ENCODE results near the gene GALK1. TPM values are rescaled to one million over a fixed set of nuclear protein-coding genes. Genes with fewer than 3 reads are reported as not detected.
"Not testable (repeated sequence)": the region's sequence is repeated elsewhere in the genome, so short reads cannot be mapped to it uniquely, and the experiment has no call there.

GALK1 gene
- total RNA-seq, 2 experiments from 2014 or later, result 40.0 to 40.6 TPM

- ChIA-PET CTCF (interaction anchor here (0.6 to 2.2 kb wide), 5 partner anchors 10 to 75 kb away, joined by 3 to 9 read pairs (median 5); no protein-coding TSS in a partner anchor), POLR2A (interaction anchor here (1.0 to 9.6 kb wide), 7 partner anchors 10 to 132 kb away, joined by 3 to 214 read pairs (median 60); partner anchors contain the start of genes GALK1, MRPL38, UNK and WBP2)
- peaks cover 26% of the 10 kb centered on the region for H3K4me1 Mint-ChIP-seq
- H3K36me3 Mint-ChIP-seq (ENCODE audit: low read depth), result peaks cover 30% of the 10 kb centered on the region
- no peaks in the 10 kb centered on the region for H3K27me3 Mint-ChIP-seq
- H3K9me3 Mint-ChIP-seq, result no peaks in the 10 kb centered on the region
- no peak overlapping the region for H3K27ac Mint-ChIP-seq
- no peak for DNase-seq
- H3K4me3 Mint-ChIP-seq, result no peak overlapping the region
Observed at GRCh38 chr17:75773121-75773807, 8.3 kb upstream of the GALK1 start.

GRCh38 chr17:75771334-75772281 is 6.6 kb upstream of the GALK1 start:
- no peak for DNase-seq
- Mint-ChIP-seq H3K27me3 (peaks cover 4% of the 10 kb centered on the region), H3K4me1 (peaks cover 12% of the 10 kb centered on the region), H3K36me3 (ENCODE audit: low read depth) (peaks cover 14% of the 10 kb centered on the region), H3K4me3 (no peak overlapping the region), H3K9me3 (no peaks in the 10 kb centered on the region), H3K27ac (peak overlapping the region; percentile 34)
- CTCF ChIA-PET, result interaction anchor here (0.6 to 2.2 kb wide), 2 partner anchors 18 to 86 kb away, joined by 3 to 9 read pairs; no protein-coding TSS in a partner anchor
- POLR2A ChIA-PET, result interaction anchor here (1.2 to 9.6 kb wide), 2 partner anchors 11 to 56 kb away, joined by 3 to 190 read pairs; no protein-coding TSS in a partner anchor

GRCh38 chr17:75769536-75769935 is 4.5 kb upstream of the GALK1 start:
- POLR2A ChIA-PET, result interaction anchor here (2.8 kb wide), 1 partner anchor 9 kb away, joined by 25 read pairs; a partner anchor contains a TSS

GRCh38 chr17:75767881-75768280 is 2.9 kb upstream of the GALK1 start:
- Mint-ChIP-seq H3K9me3 (no peaks in the 10 kb centered on the region), H3K4me1 (peaks cover 14% of the 10 kb centered on the region), H3K27me3 (peaks cover 4% of the 10 kb centered on the region), H3K36me3 (ENCODE audit: low read depth) (no peaks in the 10 kb centered on the region), H3K4me3 (no peak overlapping the region), H3K27ac (no peak overlapping the region)
- ChIA-PET POLR2A (interaction anchor here (2.8 kb wide), 1 partner anchor 11 kb away, joined by 25 read pairs; a partner anchor contains a TSS), CTCF (interaction anchor here (0.6 kb wide), 1 partner anchor 55 kb away, joined by 3 read pairs; no protein-coding TSS in a partner anchor)
- DNase-seq, result no peak

More at GRCh38 chr17:75769536-75769935, 4.5 kb upstream of the GALK1 start:
- Mint-ChIP-seq H3K4me3 (no peak overlapping the region), H3K27me3 (peaks cover 4% of the 10 kb centered on the region), H3K9me3 (no peaks in the 10 kb centered on the region), H3K36me3 (ENCODE audit: low read depth) (peaks cover 2% of the 10 kb centered on the region), H3K27ac (no peak overlapping the region), H3K4me1 (peaks cover 3% of the 10 kb centered on the region)
- CTCF ChIA-PET, result interaction anchor here (0.7 to 1.2 kb wide), 3 partner anchors 14 to 246 kb away, joined by 3 to 4 read pairs (median 3); no protein-coding TSS in a partner anchor
- DNase-seq, result no peak

GRCh38 chr17:75765981-75766380 is 989 bp upstream of the GALK1 start:
- DNase-seq, result no peak
- peaks cover 19% of the 10 kb centered on the region for H3K4me1 Mint-ChIP-seq
- no peaks in the 10 kb centered on the region for H3K36me3 Mint-ChIP-seq (ENCODE audit: low read depth)
- H3K27ac Mint-ChIP-seq, result no peak overlapping the region
- POLR2A ChIA-PET, result interaction anchor here (1.0 to 7.9 kb wide), 7 partner anchors 11 to 130 kb away, joined by 3 to 214 read pairs (median 22); partner anchors contain the start of genes TRIM65 and UNK
- peaks cover 4% of the 10 kb centered on the region for H3K27me3 Mint-ChIP-seq
- H3K4me3 Mint-ChIP-seq, result peak overlapping the region; percentile 30
- no peaks in the 10 kb centered on the region for H3K9me3 Mint-ChIP-seq
- CTCF ChIA-PET, result interaction anchor here (1.1 to 5.7 kb wide), 10 partner anchors 10 to 234 kb away, joined by 3 to 92 read pairs (median 12); partner anchors contain the start of genes SMIM5 and TRIM65

GRCh38 chr17:75764417-75764710 is 628 bp downstream of the GALK1 start:
- Mint-ChIP-seq H3K4me3 (peak overlapping the region; percentile 77), H3K27ac (peak overlapping the region; percentile 49), H3K27me3 (peaks cover 4% of the 10 kb centered on the region), H3K36me3 (ENCODE audit: low read depth) (no peaks in the 10 kb centered on the region), H3K4me1 (peaks cover 19% of the 10 kb centered on the region), H3K9me3 (no peaks in the 10 kb centered on the region)
- CTCF ChIA-PET, result interaction anchor here (0.5 to 5.7 kb wide), 15 partner anchors 11 to 268 kb away, joined by 3 to 92 read pairs (median 7); partner anchors contain the start of genes SMIM5 and TRIM65
- POLR2A ChIA-PET, result interaction anchor here (0.7 to 7.9 kb wide), 13 partner anchors 9 to 475 kb away, joined by 3 to 214 read pairs (median 4); partner anchors contain the start of genes MRPL38, SLC25A19, UNK and WBP2
- DNase-seq, result no peak

- ChIA-PET POLR2A (interaction anchor here (0.7 to 7.9 kb wide), 12 partner anchors 8 to 228 kb away, joined by 3 to 214 read pairs (median 6); partner anchors contain the start of genes MRPL38, RECQL5, UNK and WBP2), CTCF (interaction anchor here (0.5 to 5.7 kb wide), 14 partner anchors 10 to 268 kb away, joined by 3 to 92 read pairs (median 6); partner anchors contain the start of genes SMIM5 and TRIM65)
- Mint-ChIP-seq H3K4me3 (peak overlapping the region; percentile 77), H3K36me3 (ENCODE audit: low read depth) (no peaks in the 10 kb centered on the region), H3K27ac (peak overlapping the region; percentile 24), H3K9me3 (no peaks in the 10 kb centered on the region), H3K4me1 (peaks cover 19% of the 10 kb centered on the region), H3K27me3 (peaks cover 4% of the 10 kb centered on the region)
- no peak for DNase-seq
Observed at GRCh38 chr17:75763613-75764416, 1.2 kb downstream of the GALK1 start.

GRCh38 chr17:75763269-75763607 is 1.8 kb downstream of the GALK1 start:
- peaks cover 19% of the 10 kb centered on the region for H3K4me1 Mint-ChIP-seq
- H3K4me3 Mint-ChIP-seq, result peak overlapping the region; percentile 24
- POLR2A ChIA-PET, result interaction anchor here (1.5 to 7.9 kb wide), 6 partner anchors 10 to 97 kb away, joined by 3 to 214 read pairs (median 20); partner anchors contain the start of genes RECQL5, UNK and WBP2
- no peaks in the 10 kb centered on the region for H3K9me3 Mint-ChIP-seq
- CTCF ChIA-PET, result interaction anchor here (0.6 to 5.7 kb wide), 4 partner anchors 10 to 502 kb away, joined by 3 to 92 read pairs (median 34); no protein-coding TSS in a partner anchor
- no peaks in the 10 kb centered on the region for H3K36me3 Mint-ChIP-seq (ENCODE audit: low read depth)
- peaks cover 4% of the 10 kb centered on the region for H3K27me3 Mint-ChIP-seq
- H3K27ac Mint-ChIP-seq, result no peak overlapping the region
- DNase-seq, result no peak

GRCh38 chr17:75762513-75763268 is 2.3 kb downstream of the GALK1 start:
- no peaks in the 10 kb centered on the region for H3K36me3 Mint-ChIP-seq (ENCODE audit: low read depth)
- H3K9me3 Mint-ChIP-seq, result no peaks in the 10 kb centered on the region
- CTCF ChIA-PET, result interaction anchor here (0.6 to 5.7 kb wide), 12 partner anchors 9 to 502 kb away, joined by 3 to 92 read pairs (median 4); no protein-coding TSS in a partner anchor
- H3K27ac Mint-ChIP-seq, result no peak overlapping the region
- DNase-seq, result no peak
- H3K4me1 Mint-ChIP-seq, result peaks cover 19% of the 10 kb centered on the region
- POLR2A ChIA-PET, result interaction anchor here (1.1 to 7.9 kb wide), 5 partner anchors 9 to 96 kb away, joined by 3 to 214 read pairs (median 11); partner anchors contain the start of gene RECQL5
- H3K27me3 Mint-ChIP-seq, result peaks cover 4% of the 10 kb centered on the region
- H3K4me3 Mint-ChIP-seq, result peak overlapping the region; percentile 24

GRCh38 chr17:75759978-75760640 is 4.9 kb downstream of the GALK1 start:
- H3K27ac Mint-ChIP-seq, result not testable (repeated sequence)
- peaks cover 16% of the 10 kb centered on the region for H3K4me1 Mint-ChIP-seq
- POLR2A ChIA-PET, result interaction anchor here (1.5 to 7.9 kb wide), 3 partner anchors 11 to 95 kb away, joined by 3 to 214 read pairs (median 4); partner anchors contain the start of gene WBP2

More at GRCh38 chr17:75759978-75760640, 4.9 kb downstream of the GALK1 start:
- H3K9me3 Mint-ChIP-seq; H3K27me3 Mint-ChIP-seq; H3K4me3 Mint-ChIP-seq; DNase-seq; H3K36me3 Mint-ChIP-seq (ENCODE audit: low read depth): not testable (repeated sequence)
- CTCF ChIA-PET, result interaction anchor here (0.5 to 1.7 kb wide), 5 partner anchors 10 to 172 kb away, joined by 3 to 8 read pairs (median 5); no protein-coding TSS in a partner anchor
